ENCODE measurements around the gene WWP2.
"Not testable (repeated sequence)": the region's sequence is repeated elsewhere in the genome, so short reads cannot be mapped to it uniquely, and the experiment has no call there.

Gene WWP2

DNA sequence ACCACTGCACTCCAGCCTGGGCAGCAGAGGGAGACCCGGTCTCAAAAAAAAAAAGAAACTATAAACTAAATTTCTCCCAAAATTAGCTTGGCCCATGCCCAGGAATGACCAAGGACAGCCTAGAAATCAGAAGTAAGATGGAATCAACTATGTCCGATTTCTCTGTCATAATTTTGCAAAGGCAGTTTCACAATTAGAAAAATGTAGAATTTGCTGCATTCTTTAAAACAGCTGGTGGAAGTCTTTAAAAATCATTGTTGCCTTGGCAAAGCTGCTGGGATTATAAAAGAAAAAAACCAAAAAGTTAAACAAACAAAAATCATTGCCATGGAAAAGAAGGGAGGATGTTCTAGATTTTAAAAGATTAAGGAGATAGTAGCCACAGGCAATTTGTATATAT, 32.4 kb downstream of the WWP2 start:
- TF ChIP-seq, protein P1, sequence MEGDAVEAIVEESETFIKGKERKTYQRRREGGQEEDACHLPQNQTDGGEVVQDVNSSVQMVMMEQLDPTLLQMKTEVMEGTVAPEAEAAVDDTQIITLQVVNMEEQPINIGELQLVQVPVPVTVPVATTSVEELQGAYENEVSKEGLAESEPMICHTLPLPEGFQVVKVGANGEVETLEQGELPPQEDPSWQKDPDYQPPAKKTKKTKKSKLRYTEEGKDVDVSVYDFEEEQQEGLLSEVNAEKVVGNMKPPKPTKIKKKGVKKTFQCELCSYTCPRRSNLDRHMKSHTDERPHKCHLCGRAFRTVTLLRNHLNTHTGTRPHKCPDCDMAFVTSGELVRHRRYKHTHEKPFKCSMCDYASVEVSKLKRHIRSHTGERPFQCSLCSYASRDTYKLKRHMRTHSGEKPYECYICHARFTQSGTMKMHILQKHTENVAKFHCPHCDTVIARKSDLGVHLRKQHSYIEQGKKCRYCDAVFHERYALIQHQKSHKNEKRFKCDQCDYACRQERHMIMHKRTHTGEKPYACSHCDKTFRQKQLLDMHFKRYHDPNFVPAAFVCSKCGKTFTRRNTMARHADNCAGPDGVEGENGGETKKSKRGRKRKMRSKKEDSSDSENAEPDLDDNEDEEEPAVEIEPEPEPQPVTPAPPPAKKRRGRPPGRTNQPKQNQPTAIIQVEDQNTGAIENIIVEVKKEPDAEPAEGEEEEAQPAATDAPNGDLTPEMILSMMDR (IDR thresholded peaks at IDR 0.05) = no peak
- Mint-ChIP-seq H3K4me1 (peaks cover 37% of the 10 kb centered on the region), H3K9me3 (no peaks in the 10 kb centered on the region), H3K4me3 (no peak overlapping the region), H3K27me3 (ENCODE audit: low read depth, poor library complexity) (no peaks in the 10 kb centered on the region), H3K36me3 (ENCODE audit: low read depth) (peaks cover 20% of the 10 kb centered on the region), H3K27ac (no peak overlapping the region)
- no peak for DNase-seq

DNA sequence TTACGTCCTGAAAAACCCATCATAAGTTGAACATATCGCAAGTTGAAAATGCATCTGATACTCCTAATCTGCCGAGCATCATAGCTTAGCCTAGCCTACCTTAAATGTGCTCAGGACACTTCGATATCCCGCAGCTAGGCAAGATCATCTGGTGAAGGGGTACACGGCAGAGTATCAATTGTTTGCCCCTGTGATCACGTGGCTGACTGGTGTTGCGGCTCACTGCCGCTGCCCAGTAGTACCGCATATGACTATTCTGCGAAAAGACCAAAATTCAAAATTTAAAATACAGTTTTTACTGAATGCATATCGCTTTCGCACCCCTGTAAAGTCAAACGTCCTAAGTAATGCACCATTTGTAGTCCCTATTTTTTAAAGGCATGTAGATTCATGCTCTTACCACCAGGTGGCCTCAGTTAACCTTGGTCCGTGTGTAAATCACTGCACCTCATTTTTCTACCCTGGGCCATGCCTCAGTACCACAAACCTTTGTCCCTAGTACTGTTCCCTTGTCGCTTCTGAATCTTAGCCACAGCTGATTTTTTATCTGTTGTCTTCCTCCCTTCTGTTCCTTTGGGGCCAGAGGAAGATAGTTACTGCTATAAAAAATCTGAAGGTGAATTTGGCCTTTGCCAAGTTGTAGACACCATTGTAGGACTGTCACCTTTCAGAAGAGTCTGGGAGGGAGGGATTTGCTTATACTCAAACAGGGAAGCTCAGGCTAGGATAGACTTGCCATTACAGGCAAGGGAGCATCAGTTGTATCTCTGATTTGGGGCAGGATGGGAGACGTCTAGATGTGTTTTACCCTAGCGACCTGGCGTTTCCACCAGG, 34.4 kb downstream of the WWP2 start:
- Mint-ChIP-seq H3K4me1 (peaks cover 51% of the 10 kb centered on the region), H3K4me3 (peak overlapping the region; percentile 30), H3K27me3 (ENCODE audit: low read depth, poor library complexity) (peaks cover 2% of the 10 kb centered on the region), H3K36me3 (ENCODE audit: low read depth) (peaks cover 14% of the 10 kb centered on the region), H3K9me3 (no peaks in the 10 kb centered on the region), H3K27ac (no peak overlapping the region)
- TF ChIP-seq, protein P1 (IDR thresholded peaks at IDR 0.05) = peak; percentile 94
- peak; percentile 36 for DNase-seq

DNA sequence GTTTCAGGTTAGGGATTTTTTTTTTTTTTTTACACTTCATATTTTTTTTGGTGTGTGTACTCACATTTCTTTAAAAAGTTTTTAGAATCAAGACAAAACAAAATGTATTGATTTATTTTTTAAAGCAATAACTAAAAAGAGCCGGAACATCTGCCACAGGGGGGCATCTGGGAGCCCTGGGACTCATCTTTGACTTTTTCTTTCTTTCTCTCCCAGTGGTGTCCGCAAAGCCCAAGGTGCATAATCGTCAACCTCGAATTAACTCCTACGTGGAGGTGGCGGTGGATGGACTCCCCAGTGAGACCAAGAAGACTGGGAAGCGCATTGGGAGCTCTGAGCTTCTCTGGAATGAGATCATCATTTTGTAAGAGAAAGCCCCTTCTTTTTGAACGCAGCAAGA, 36.3 kb downstream of the WWP2 start:
- H3K9me3 Mint-ChIP-seq = no peaks in the 10 kb centered on the region
- no peak overlapping the region for H3K4me3 Mint-ChIP-seq
- no peak for DNase-seq
- H3K27ac Mint-ChIP-seq = no peak overlapping the region
- TF ChIP-seq, protein P1 (IDR thresholded peaks at IDR 0.05) = peak; percentile 29
- peaks cover 24% of the 10 kb centered on the region for H3K36me3 Mint-ChIP-seq (ENCODE audit: low read depth)
- H3K4me1 Mint-ChIP-seq = peaks cover 57% of the 10 kb centered on the region
- peaks cover 2% of the 10 kb centered on the region for H3K27me3 Mint-ChIP-seq (ENCODE audit: low read depth, poor library complexity)

DNA sequence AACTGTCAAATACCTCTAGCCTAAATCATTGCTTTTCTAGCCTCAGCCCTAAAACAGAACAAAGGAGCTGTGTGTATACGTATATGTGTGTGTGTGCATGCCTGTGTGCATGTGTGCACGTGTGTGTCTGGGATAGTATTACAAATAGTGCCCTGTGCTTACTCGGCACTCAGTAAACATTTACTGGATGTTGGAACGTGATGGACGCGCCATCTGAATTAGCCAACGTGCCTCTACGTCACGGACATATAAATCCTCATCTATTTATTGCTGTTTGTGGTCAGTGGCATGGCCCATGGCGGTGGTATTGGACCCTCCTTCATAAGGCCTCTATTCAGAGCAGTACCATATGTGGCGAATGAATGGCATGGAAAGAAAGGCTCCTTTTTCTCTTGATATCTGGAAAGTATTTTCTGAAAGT, 37.5 kb downstream of the WWP2 start:
- peaks cover 23% of the 10 kb centered on the region for H3K36me3 Mint-ChIP-seq (ENCODE audit: low read depth)
- no peak overlapping the region for H3K4me3 Mint-ChIP-seq
- TF ChIP-seq, protein P1 (IDR thresholded peaks at IDR 0.05) = no peak
- H3K9me3 Mint-ChIP-seq = no peaks in the 10 kb centered on the region
- peaks cover 55% of the 10 kb centered on the region for H3K4me1 Mint-ChIP-seq
- H3K27ac Mint-ChIP-seq = peak overlapping the region; percentile 86
- H3K27me3 Mint-ChIP-seq (ENCODE audit: low read depth, poor library complexity) = peaks cover 2% of the 10 kb centered on the region
- no peak for DNase-seq

DNA sequence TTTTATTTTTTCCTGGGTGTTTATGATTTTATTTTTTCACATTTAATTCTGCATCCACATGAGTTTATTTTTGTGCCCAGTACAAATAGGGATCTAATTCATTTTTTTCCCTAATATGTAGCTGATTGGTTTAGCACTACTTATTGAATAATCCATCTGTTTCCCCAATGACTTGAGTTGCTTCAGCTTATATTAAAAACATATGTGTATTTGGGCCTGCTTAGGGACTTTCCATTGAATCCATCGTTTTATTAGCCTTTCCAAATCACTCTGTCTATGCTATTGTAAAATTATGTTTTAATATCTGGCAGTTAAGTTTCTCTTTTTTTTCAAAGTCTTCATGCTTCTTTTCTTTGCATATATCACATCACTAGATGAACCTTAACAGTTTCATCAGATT, 42.2 kb downstream of the WWP2 start:
- Mint-ChIP-seq H3K27ac (no peak overlapping the region), H3K36me3 (ENCODE audit: low read depth) (peaks cover 28% of the 10 kb centered on the region), H3K4me1 (peaks cover 22% of the 10 kb centered on the region), H3K9me3 (no peaks in the 10 kb centered on the region), H3K27me3 (ENCODE audit: low read depth, poor library complexity) (peaks cover 2% of the 10 kb centered on the region), H3K4me3 (no peak overlapping the region)
- no peak for DNase-seq
- TF ChIP-seq, protein P1 (IDR thresholded peaks at IDR 0.05) = no peak

DNA sequence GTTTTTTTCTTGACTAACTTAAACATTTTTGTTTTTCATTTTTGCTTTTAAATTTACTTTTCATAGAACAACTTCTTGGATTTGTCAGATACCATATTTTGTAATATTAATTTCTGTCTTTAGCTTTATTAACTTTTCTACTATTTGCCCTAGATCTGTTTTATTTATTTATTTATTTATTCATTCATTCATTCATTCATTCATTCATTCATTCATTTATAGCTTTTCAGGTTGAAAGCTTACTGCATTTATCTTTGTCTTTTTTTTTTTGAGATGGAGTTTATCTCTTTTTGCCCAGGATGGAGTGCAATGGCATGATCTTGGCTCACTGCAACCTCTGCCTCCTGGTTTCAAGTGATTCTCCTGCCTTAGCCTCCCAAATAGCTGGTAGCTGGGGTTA, 44.6 kb downstream of the WWP2 start:
- Mint-ChIP-seq H3K36me3 (ENCODE audit: low read depth) (peaks cover 23% of the 10 kb centered on the region), H3K4me1 (peaks cover 14% of the 10 kb centered on the region)
- not testable (repeated sequence) for H3K4me3 Mint-ChIP-seq; H3K27me3 Mint-ChIP-seq (ENCODE audit: low read depth, poor library complexity); H3K9me3 Mint-ChIP-seq; DNase-seq; H3K27ac Mint-ChIP-seq
